Activated CD8-positive, alpha-beta memory T cell treated with anti-CD3 and anti-CD28 coated beads, Interleukin-2, amount 50 U/mL, for 24 hours (primary cell): ENCODE measurements around the gene MIDN.
"Not testable (repeated sequence)": the region's sequence is repeated elsewhere in the genome, so short reads cannot be mapped to it uniquely, and the experiment has no call there.

ENCODE experiments used
- DNase-seq: peaks from one replicate; pipeline ENCODE4 v3.0.0-alpha.2; 2020; ENCODE audit errors: extremely low read depth

MIDN gene

GRCh38 chr19:1246265-1247087 lies 1.9 kb upstream of the MIDN start:
- not testable (repeated sequence) for DNase-seq

GRCh38 chr19:1247748-1248138 lies 640 bp upstream of the MIDN start:
- no peak for DNase-seq

- no peak for DNase-seq
Observed at GRCh38 chr19:1248786-1249297, 459 bp downstream of the MIDN start.

DNA sequence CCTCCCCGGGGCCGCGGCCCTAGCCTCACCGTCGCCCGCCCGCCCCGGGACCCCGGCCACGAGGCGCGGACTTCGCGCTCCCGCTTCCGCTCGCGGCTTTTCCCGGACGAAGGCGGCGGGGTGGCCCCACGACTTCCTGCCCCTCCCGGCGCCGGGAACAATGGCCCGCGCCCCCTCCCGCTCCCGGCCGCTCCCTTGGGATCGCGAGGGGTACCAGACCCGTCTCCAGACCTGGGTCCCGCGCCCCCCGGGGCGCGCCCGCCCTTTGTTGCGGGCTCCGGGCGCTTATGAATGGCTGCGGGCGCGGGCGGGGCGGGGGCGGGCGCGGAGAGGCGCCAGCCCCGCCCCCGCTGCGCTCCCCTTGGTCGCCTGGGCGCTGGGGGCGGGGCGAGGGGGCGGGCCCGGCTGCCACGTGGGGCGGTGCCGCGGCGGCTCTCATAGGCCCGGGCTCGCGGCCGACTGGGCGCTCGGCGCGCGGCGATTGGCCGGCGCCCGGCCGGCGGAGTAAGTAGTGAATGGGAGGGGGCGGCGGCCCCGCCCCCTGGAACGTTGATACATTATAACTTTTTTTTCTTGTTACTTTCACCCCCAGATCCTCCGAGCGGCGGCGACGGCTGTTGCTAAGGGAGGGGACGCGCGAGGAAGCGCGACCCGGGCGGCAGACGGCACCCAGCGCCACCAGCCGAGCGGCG lies 1.1 kb downstream of the MIDN start:
- DNase-seq: peak; percentile 73

GRCh38 chr19:1249990-1250436 lies 1.6 kb downstream of the MIDN start:
- DNase-seq: no peak

- no peak for DNase-seq
Observed at GRCh38 chr19:1250437-1251260, 2.3 kb downstream of the MIDN start.

GRCh38 chr19:1251330-1252220 lies 3.2 kb downstream of the MIDN start:
- DNase-seq: no peak

GRCh38 chr19:1252221-1252820 lies 3.9 kb downstream of the MIDN start:
- no peak for DNase-seq

DNA sequence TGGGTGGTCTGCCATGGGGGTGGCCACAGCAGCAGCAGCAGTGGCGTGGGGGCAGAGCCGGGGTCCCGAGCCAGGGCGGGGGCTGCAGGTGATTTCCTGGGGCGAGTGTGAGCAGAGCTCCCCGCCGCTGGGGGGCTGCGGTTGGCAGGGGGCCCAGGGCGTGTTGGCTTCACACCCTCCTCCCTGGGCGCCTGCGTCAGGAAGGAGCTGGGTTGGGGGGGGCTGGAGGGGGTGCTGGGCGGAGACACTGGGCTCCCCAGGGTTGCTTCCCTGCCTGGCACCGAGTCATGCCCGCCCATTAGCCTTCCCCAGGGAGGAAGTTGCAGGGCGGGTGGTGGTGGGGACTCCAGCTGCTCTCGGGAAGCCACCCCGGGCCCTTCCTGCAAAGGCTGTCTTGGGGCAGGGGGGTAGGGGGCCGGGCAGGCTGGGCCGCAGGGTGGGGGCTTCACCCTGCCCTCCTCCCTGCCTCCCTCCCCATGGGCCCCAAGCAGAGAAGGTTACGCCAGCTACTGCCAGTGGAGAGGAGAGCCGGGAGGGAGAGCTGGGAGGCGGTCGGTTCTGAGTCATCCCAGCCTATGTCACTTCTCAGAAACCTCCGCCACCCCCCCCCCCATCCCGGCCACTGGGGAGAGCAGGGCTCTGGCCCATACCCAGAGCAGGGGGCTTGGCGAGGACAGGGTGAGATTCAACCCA lies 4.6 kb downstream of the MIDN start:
- DNase-seq: no peak

- no peak for DNase-seq
Observed at GRCh38 chr19:1253514-1254080, 5.2 kb downstream of the MIDN start.

DNA sequence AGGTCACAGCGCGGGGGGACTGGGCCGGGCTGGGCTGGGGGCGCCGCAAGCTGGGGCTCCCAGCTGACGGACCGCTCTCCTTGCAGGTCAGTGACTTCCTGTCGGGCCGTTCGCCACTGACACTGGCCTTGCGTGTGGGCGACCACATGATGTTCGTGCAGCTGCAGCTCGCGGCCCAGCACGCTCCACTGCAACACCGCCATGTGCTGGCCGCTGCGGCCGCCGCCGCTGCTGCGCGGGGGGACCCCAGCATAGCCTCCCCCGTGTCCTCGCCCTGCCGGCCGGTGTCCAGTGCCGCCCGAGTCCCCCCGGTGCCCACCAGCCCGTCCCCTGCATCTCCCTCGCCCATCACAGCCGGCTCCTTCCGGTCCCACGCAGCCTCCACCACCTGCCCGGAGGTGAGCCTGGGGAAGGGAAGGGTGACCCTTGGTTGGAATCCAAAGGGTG lies 5.7 kb downstream of the MIDN start:
- no peak for DNase-seq

- DNase-seq: no peak
Observed at GRCh38 chr19:1254530-1255185, 6.3 kb downstream of the MIDN start.

- no peak for DNase-seq
Observed at GRCh38 chr19:1255186-1256161, 7.1 kb downstream of the MIDN start.

DNA sequence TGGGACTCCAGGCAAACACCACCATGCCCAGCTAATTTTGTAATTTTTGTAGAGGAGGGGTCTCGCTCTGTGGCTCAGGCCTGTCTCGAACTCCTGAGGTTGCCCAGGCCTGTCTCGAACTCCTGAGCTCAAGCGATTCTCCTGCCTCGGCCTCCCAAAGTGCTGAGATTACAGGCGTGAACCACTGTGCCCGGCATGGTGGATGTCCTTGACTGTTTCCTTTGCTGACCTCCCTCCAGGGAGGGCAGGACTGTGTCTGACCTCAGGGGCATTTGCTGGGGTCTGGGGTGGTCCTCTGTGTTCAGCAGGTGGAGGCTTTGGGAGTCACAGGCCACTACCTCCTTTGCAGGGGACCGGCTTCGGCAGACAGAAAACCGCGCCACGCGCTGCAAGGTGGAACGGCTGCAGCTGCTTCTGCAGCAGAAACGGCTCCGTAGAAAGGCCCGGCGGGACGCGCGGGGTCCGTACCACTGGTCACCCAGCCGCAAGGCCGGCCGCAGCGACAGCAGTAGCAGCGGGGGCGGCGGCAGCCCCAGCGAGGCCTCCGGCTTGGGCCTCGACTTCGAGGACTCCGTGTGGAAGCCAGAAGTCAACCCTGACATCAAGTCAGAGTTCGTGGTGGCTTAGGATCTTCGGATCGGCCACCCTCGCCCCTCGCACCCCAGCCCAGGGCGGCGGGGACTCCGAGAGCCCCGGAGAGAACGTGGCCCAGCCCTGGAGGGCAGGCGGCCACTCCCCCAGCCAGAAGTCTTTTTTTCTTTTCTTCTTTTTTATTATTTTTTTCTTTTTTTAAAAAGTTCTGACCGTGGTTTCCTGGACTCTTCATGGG lies 8.5 kb downstream of the MIDN start:
- DNase-seq: no peak

DNA sequence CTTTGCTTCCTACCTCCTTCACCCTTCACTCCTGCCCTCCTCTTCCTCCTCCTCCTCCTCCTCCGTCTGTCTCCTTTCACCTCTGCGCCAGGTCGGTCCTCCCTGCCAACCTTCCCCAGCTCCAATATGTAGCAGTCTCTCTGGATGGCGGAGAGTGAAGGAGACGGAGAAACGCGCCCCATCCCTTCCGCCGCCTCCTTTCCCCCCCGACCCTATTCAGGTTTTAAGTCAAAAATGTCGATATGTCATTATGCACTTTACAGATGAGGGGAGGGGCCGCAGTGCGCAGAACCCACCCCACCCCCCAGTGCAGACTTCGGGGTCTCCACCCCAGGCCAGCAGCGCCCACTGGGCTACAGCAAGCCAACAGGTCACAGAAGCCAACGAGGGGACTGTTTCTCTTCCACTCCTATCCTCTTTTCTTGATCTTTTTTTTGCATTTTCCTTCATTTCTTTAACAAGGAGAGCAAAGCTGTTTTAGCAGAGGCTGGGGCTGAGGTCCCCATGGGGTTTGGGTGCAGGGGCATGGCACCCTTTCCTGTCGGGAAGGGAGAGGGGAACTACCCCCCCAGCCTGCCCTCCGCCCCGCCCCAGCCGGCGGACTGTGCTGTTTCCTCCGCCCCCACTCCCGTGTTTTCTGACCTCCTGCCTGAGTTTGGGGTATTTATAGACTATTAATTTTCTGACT lies 9.2 kb downstream of the MIDN start:
- DNase-seq: no peak

- no peak for DNase-seq
Observed at GRCh38 chr19:1258163-1258492, 9.7 kb downstream of the MIDN start.
